Measurements from ENCODE around the gene CDK9. TPM values are rescaled to one million over a fixed set of nuclear protein-coding genes. Genes with fewer than 3 reads are reported as not detected.
"Not testable (repeated sequence)": the region's sequence is repeated elsewhere in the genome, so short reads cannot be mapped to it uniquely, and the experiment has no call there.

Gene CDK9
- total RNA-seq, 1 experiment from 2014 or later: 68.0 TPM

GRCh38 chr9:127779136-127779981, 6.5 kb upstream of the CDK9 start:
- Histone ChIP-seq H3K4me1 (ENCODE audit: insufficient read depth, low read length, poor library complexity, severe bottlenecking) (no peaks in the 10 kb centered on the region), H3K36me3 (ENCODE audit: insufficient read depth, low read length, poor library complexity, severe bottlenecking) (no peaks in the 10 kb centered on the region), H3K9me3 (ENCODE audit: low read depth, low read length, poor library complexity, severe bottlenecking) (no peaks in the 10 kb centered on the region), H3K27me3 (replicated peaks; ENCODE audit: insufficient read depth, low read depth, low read length, poor library complexity) (no peaks in the 10 kb centered on the region), H3K4me3 (ENCODE audit: low read depth, low read length, poor library complexity, severe bottlenecking) (no peak overlapping the region), H3K27ac (ENCODE audit: low read depth, low read length, poor library complexity, severe bottlenecking) (no peak overlapping the region)
- TF ChIP-seq CTCF (conservative IDR thresholded peaks at IDR 0.05; ENCODE audit: low read depth, low read length) (no peak), EZH2 (IDR thresholded peaks at IDR 0.05; ENCODE audit: borderline replicate concordance, low read depth, low read length, poor library complexity, severe bottlenecking) (no peak)
- BruUV-seq (replicated peaks): no TSS peak
- intact Hi-C loops (cut with micrococcal nuclease; ENCODE audit: unreplicated experiment): no loop called here
- ChIA-PET POLR2A (ENCODE audit: low non-redundant PET) (no interaction called here), CTCF (no interaction called here)
- DNase-seq (ENCODE audit: low spot score): no peak

GRCh38 chr9:127780126-127780885, 5.5 kb upstream of the CDK9 start:
- Histone ChIP-seq H3K4me1 (ENCODE audit: insufficient read depth, low read length, poor library complexity, severe bottlenecking) (no peaks in the 10 kb centered on the region), H3K9me3 (ENCODE audit: low read depth, low read length, poor library complexity, severe bottlenecking) (no peaks in the 10 kb centered on the region), H3K4me3 (ENCODE audit: low read depth, low read length, poor library complexity, severe bottlenecking) (no peak overlapping the region), H3K27ac (ENCODE audit: low read depth, low read length, poor library complexity, severe bottlenecking) (no peak overlapping the region), H3K36me3 (ENCODE audit: insufficient read depth, low read length, poor library complexity, severe bottlenecking) (no peaks in the 10 kb centered on the region), H3K27me3 (replicated peaks; ENCODE audit: insufficient read depth, low read depth, low read length, poor library complexity) (no peaks in the 10 kb centered on the region)
- BruUV-seq (replicated peaks): no TSS peak
- CTCF ChIA-PET: no interaction called here
- intact Hi-C loops (cut with micrococcal nuclease; ENCODE audit: unreplicated experiment): no loop called here
- no peak for DNase-seq (ENCODE audit: low spot score)
- TF ChIP-seq EZH2 (IDR thresholded peaks at IDR 0.05; ENCODE audit: borderline replicate concordance, low read depth, low read length, poor library complexity, severe bottlenecking): no peak
- TF ChIP-seq CTCF (conservative IDR thresholded peaks at IDR 0.05; ENCODE audit: low read depth, low read length): no peak
- POLR2A ChIA-PET (ENCODE audit: low non-redundant PET): no interaction called here

- H3K4me3 ChIP-seq (ENCODE audit: low read depth, low read length, poor library complexity, severe bottlenecking); BruUV-seq (replicated peaks); H3K4me1 ChIP-seq (ENCODE audit: insufficient read depth, low read length, poor library complexity, severe bottlenecking); H3K27ac ChIP-seq (ENCODE audit: low read depth, low read length, poor library complexity, severe bottlenecking); intact Hi-C loops (cut with micrococcal nuclease; ENCODE audit: unreplicated experiment); H3K9me3 ChIP-seq (ENCODE audit: low read depth, low read length, poor library complexity, severe bottlenecking); H3K27me3 ChIP-seq (replicated peaks; ENCODE audit: insufficient read depth, low read depth, low read length, poor library complexity); CTCF ChIA-PET; POLR2A ChIA-PET (ENCODE audit: low non-redundant PET); H3K36me3 ChIP-seq (ENCODE audit: insufficient read depth, low read length, poor library complexity, severe bottlenecking); DNase-seq (ENCODE audit: low spot score): not testable (repeated sequence)
These were observed 4.9 kb upstream of the CDK9 start for GRCh38 chr9:127780909-127781308.
